Measurements from ENCODE around the gene DGLUCY. TPM values are rescaled to one million over a fixed set of nuclear protein-coding genes. Genes with fewer than 3 reads are reported as not detected.
"Not testable (repeated sequence)": the region's sequence is repeated elsewhere in the genome, so short reads cannot be mapped to it uniquely, and the experiment has no call there.

DGLUCY gene
- total RNA-seq, 1 experiment from 2014 or later, result 37.9 TPM

DNA sequence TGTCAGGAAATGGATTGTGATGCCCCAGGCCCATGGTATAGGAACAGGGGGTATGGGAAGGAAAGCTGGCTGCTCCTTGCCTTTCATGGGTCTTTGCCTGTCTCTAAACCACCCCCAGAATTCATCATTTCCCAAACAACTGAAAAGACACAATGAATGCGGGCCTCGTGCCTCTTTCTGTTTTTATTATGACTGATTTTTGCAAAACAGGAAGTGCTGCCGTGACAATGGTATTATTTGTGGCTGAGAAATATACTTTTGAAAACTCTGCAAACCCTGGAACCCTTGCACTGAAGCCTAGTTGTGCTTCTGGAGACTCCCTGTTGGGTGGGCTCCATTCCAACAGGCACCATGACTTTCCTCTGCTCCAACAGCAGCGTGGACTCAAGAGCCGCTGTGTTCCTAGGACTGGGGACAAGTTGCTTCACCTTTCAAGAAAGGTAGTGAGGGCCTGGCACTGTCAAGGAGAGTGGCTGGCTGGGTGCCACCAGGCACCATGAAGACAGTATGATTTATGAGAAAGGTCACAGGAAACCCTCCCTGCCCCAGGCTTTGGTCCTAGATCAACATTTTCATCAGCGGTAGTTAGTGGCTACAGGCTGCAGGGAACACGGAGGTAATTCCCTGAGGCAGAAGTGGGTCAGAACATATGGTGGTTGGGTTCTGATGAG is 4.8 kb upstream of the DGLUCY start:
- peak; percentile 52 for DNase-seq (ENCODE audit: low spot score)

DNA sequence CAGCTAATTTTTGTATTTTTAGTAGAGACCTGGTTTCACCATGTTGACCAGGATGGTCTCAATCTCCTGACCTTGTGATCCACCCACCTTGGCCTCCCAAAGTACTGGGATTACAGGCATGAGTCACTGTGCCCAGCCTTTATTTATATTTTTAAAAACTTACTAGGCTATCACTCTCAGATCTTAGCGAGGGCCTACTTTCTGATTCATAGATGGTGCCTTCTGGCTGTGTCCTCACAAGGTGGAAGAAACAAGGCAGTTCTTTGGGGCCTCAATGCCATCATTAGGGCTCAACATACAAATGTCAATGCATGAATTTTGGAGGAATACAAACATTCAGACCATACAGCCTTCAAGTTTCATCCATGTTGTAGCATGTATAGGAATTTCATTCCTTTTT is 2.4 kb upstream of the DGLUCY start:
- DNase-seq (ENCODE audit: low spot score), result no peak

DNA sequence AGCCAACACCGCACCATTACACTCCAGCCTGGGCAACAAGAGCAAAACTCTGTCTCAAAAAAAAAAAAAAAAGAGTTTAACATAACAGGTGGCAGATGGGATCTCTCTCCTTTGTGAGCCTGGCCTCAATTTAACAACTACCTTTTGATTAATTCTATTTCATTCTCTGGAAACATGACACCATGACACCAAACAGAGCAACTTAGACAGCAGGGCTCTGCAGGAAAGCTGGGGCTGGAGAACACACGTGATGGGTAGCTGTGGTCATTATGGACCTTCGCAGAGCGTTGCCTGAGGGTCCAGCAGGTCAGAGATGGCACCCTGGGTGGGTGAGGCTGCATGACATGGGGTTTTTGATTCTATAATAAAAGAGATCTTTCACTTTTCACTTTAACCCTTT is 1.7 kb upstream of the DGLUCY start:
- no peak for DNase-seq (ENCODE audit: low spot score)

DNA sequence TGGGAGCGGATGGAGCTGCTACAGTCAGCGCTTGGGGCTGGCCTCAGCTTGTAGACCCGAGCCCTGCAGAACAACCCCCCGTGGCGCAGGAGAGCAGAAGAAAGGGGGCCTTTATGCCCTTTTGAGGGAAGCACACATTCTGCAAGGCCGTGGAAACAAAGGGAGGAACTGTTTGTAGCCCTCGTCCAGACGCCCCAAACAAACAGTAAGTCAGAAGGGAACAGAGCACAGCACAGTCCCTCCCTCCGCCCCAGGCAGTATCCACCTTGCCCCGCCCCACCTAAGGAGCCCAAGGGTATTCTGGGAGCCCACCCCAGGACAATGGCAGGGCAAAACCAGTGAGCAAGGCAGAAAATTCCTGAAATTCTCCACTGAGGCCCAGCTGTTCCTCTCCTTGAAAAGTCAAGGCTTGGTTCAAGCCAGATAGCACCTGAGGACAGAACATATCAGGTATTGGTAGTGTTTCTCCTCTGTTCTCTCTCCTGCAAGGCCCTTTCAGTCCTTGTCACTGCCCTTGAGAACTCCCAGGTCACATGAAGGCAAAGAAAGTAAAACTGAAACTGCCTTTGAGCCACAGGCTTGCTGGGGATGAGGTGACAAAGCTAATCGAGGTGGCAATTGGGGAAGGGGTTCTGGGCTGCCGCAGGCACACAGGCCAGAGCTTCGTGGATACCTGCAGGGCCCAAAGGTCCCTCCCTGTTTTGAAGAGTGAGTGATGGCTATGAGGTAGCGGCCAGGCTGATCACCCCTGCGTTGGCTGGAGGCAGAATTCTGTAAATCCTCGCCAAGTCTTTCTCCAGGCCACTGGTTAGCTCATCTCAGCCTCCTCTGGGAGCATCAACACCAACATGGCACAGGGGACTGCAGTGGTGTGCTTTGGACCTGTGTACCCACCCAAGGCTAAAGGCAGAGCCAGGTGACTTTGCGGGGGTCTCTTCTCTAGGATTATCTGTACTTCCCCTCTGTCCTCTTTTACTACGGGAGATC is 499 bp downstream of the DGLUCY start:
- DNase-seq (ENCODE audit: low spot score), result peak; percentile 59

DNA sequence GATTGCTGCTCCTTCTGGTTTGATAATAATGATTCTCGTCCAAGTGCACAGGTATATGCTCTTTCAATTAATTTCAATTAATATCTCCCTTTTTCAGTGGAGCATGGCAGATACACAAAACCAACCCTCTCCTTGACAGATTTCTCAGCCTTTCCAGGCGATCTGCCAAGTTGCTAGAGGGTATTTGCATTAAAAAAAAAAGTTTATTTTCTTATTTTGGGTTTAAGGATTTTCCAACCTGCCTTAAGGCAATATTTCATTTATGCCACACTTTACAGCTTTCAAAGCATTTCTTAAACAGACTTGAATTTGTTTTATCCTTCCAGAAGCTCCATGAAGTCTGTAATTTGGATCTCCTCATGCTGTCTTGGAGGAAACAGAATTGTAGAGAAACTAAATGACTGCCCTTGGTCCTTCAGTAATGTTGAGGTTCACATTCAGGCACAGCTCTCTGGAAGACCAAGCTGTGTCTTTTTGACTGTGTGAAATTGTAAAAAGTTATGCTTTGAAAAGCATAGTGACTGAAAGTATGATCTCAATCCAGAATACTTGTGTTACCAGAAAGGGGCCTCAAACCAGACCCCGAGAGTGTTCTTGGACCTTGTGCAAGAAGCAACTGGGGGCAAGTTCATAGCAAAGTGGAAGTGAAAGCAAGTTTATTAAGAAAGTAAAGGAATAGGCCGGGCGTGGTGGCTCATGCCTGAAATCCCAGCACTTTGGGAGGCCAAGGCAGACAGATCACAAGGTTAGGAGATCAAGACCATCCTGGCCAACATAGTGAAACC is 2.3 kb downstream of the DGLUCY start:
- no peak for DNase-seq (ENCODE audit: low spot score)

DNA sequence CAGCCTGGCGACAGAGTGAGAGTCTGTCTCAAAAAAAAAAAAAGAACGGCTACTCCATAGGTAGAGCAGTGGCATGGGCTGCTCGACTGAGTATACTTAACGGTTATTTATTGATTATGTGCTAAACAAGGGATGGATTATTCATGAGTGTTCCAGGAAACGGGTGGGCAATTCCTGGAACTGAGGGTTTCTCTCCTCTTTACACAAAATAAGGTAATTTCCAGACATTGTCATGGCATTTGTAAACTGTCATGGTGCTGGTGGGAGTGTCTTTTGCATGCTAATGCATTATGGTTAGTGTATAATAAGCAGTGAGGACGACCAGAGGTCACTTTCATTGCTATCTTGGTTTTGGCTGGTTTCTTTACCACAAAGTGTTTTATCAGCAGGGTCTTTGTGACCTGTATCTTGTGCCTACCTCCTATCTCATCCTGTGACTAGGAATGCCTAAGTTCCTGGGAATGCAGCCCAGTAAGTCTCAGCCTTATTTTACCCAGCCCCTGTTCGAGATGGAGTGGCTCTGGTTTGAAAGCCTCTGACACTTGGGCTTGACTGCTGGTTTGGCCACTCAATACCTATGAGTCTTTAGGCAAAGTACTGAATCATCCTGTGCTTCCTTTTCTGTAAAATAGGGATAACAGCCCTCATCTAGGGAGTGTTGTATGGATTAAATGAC is 3.2 kb downstream of the DGLUCY start:
- DNase-seq (ENCODE audit: low spot score), result no peak

DNA sequence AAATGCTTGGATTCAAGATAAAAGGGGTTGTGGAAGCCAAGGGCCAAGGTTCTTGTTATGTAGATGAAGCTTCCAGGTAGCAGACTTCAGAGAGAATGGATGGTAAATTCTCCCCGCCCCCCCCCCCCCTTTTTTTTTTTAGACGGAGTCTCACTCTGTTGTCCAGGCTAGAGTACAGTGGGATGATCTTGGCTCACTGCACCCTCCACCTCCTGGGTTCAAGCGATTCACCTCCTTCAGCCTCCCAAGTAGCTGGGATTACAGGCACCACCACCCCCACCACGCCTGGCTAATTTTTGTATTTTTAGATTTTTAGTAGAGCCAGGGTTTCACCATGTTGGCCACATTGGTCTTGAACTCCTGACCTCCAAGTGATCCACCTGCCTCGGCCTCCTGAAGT is 4.1 kb downstream of the DGLUCY start:
- no peak for DNase-seq (ENCODE audit: low spot score)

DNA sequence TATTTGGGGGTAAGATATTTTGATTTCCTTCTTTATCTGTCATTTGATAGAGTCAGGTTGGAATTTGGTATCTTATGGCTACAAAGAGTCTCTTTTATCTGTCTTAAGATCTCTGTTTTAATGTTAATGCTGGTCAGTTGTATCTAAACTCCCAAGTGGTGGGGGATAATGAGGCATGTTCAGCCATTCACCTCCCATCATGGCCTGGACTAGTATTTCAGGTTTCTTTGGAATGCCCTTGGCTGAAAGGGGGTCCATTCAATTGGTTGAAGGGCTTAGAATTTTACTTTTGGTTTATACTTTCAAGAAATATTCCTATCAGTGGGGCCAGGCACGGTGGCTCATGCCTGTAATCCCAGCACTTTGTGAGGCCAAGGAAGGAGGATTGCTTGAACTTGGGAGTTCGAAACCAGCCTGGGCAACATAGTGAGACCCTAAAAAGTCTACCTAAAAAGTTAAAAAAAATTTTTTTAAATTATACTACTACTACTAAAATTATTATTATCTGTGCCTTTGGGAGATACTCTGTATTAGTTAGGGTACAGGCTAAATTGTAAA is 4.7 kb downstream of the DGLUCY start:
- DNase-seq (ENCODE audit: low spot score), result no peak

DNA sequence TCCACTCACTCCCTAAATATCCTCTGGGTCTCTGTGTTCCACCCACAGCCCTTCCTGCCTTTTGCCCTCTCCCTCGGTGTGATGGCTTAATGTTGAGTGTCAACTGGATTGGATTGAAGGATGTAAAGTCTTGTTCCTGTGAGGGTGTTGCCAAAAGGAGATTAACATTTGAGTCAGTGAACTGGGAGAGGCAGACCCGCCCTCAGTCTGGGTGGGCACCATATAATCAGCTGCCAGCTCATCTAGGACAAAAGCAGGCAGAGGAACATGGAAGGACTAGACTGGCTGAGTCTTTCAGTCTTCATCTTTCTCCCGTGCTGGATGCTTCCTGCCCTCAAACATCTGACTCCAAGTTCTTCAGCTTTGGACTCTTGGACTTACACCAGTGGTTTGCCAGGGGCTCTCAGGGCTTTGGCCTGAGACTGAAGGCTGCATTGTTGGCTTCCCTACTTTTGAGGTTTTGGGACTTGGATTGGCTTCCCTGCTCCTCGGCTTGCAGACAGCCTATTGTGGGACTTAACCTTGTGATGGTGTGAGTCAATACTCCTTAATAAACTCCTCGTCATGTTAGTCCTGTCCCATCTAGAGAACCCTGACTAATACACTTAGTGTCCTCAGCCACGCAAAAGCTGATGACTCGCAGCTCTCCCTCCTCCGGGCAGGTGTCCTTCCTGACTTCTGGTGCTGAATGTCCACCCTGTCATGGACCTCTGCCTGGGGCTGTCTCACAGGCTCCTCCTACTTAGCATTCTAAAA is 5.9 kb downstream of the DGLUCY start:
- no peak for DNase-seq (ENCODE audit: low spot score)

DNA sequence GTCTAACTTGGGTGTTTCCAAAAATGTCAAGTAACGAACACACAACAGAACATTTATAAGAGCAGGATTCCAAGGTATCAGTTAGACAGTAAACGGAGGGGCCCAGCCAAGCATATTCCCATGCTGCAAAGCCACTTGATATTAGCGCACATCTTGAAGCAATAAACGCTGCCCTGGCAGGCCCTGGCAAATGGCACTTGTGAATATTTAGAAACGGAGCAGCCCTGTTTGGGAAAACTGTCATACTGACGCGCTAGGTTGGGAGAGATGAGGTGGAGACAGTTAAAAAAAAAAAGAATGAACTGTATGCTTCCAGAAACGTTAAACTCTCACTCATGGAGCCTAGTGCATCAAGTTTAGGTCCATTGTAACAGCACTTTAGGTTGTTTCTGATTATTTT is 9.3 kb downstream of the DGLUCY start:
- DNase-seq (ENCODE audit: low spot score), result no peak

DNA sequence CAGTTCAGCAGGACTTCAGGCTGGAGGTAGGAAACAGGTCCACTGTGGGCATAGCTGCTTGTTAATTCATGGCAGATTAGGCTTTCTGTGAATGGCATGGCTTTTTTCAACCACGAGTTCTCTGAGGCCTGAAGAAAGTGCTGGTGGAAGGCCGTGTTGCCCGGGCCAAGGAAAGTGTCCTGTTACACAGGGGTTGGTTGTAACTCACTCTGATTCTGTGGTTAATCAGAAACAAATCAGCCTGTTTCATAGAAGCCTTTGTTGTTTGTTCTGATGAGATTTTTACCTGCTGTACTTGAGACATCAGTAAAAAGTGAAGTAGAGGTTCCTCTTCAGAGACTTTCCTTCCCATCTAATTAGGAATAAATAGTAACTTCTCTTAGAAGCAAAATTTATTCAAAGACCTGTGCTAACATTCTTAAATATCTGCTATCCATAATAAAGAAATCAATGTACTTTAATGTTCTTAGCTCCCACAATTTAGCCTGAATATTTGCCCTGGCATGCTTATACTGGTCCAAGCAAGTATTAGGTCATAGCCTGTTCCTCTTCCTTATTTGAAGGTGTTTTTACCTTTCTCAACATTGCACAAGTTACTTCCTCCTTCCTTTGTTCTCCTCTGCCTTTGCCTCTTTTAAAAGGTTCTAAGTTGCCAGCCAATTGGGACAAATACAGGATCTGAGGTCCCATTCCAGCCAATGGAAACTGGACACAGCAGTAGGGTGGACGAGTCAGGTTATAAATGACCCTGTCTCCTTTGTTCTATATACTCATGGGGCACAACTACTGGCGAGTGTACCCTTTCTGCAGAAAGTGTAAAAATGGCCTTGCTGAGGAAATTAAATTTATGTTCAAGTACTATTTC is 10.8 kb downstream of the DGLUCY start:
- DNase-seq (ENCODE audit: low spot score), result not testable (repeated sequence)

DNA sequence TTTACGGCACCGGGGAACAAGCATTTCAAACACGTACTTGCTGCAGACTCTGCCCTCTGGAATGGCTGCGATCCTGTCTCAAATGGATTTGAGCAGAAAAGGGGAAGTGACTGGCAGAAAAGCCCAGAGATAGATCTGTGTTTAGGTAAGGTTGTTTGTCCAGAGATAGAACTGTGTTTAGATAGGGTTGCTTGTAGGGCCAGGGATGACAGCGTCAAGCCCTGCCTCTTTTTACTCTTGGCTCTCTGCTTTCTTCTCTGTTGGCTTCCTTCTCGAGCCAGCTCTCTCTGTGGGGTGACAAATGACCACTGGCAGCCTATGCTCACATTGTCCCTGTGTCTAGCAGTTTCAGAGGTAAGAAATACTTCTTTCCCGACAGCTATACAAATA is 11.4 kb downstream of the DGLUCY start:
- no peak for DNase-seq (ENCODE audit: low spot score)

DNA sequence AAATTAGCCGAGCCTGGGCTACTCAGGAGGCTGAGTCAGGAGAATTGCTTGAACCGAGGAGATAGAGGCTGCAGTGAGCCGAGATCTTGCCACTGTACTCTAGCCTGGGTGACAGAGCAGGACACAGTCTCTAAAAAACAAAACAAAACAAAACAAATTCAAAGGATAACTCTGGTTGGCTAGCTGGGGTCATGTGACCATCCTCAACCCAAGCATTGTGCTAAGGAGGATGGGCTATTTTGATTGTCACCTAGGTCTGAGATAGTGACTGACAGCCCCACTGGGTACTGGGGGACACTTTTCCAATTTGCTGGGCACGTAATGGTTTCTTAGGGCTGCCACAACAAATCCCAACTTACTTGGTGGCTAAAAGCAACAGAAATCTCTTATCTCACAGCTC is 11.9 kb downstream of the DGLUCY start:
- DNase-seq (ENCODE audit: low spot score), result no peak

DNA sequence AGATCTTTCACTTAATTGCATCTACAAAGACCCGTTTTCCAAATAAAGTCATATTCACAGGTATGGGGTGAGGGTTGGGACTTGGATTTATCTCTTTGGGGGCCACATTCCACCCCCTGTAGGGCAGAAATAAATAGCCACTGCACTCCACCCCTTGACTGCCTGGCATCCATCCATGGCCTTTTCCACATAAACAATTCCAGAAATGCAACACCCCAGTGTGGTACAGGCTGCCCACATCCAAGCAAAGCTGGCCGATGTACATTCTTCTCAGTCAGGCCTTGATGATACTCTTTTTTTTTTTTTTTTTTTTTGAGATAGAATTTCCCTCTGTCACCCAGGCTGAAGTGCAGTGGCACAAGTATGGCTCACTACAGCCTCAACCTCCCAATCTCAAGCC is 12.9 kb downstream of the DGLUCY start:
- DNase-seq (ENCODE audit: low spot score), result no peak

DNA sequence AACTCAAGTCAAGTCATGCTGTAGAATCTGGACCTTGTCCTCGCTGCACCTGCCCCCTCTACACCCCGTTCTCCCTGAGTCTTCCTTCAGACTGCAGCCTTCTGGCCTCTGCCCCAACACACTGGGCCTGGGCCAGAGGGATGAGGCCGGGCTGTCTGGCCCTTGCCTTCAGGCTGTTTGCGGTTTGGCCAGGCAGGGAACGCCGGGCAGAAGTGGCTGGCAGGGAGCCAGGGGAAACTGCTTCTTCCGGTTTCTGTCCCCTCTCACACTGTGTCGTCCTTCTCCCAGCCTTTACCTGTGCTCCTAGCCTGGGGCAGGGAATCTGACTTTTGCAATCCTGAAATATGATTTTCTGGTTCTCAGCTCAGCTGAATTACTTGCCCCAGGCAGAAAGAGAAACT is 13.5 kb downstream of the DGLUCY start:
- DNase-seq (ENCODE audit: low spot score), result no peak

DNA sequence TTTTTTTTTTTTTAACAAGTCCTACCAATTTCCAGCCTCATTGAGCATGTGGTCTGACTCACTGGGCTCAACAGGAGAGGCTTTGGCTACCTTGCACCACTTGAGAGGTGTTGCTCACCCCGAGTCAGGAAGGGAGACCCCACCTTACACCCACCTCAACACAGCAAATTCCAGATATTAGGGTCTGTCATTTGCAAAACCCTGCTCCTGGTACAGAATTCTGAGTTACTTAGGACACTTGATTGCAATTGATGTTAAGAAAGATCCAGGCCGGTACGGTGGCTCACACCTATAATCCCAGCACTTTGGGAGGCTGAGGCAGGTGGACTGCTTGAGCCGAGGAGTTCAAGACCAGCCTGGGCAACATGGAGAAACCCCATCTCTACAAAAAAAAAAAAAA is 14.1 kb downstream of the DGLUCY start:
- no peak for DNase-seq (ENCODE audit: low spot score)

DNA sequence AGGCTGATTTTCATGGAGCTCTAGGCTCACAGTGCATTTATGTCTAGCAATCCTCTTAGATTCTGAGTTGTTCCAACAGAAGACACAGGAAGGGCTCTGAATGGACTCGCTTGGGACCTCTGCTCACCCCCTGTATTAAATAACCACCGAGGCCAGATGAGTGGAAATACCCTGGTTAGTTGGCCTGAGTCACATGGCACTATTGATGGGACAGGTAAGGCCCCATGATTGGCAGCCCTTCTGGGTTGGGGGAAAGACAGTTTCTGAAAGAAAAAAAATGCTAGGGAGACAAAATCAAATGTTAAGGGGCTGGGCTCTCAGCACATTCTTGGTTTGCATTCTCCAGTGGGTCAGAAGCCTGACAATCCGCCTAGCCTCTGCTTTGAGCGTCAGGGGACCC is 14.8 kb downstream of the DGLUCY start:
- no peak for DNase-seq (ENCODE audit: low spot score)

DNA sequence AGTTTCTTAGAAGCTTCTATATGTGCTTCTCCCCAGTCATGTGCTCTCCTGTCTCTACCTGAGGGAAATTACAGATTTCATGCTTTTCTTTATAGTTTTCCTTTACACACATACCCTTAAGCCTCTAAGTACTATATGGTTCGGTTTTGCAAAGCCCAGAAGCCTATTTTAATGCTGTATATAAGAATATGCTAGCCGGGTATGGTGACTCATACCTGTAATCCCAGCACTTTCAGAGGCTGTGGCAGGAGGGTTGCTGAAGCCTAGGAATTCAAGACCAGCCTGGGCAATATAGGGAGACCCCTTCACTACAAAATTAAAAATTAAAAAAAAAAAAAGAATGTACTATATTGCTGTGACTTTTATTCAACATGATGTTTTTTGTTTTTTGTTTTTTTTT is 15.4 kb downstream of the DGLUCY start:
- no peak for DNase-seq (ENCODE audit: low spot score)

DNA sequence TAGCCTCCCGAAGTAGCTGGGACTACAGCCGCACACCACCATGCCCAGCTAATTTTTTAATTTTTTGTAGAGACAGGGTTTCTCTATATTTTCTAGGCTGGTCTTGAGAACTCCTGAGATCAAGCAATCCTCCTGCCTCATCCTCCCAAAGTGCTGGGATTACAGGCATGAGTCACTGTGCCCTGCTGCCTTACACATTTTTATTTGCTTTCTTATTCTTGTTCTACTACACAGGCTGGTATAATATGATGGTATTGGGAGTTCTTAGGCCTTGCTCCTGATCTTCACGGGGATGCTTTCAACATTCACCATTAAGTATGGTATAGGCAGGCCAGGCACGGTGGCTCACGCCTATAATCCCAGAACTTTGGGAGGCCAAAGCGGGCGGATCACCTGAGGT is 21.2 kb downstream of the DGLUCY start:
- no peak for DNase-seq (ENCODE audit: low spot score)
